GM12874 (cell line): ENCODE results near the gene OPN1SW.

Experiments used
- TF ChIP-seq, protein P1 (sequence below): IDR thresholded peaks from 2 replicates; pipeline ENCODE4 v1.5.1; 2011; ENCODE audit warnings: low read depth, mild to moderate bottlenecking, control low read depth, low read length, moderate library complexity; ENCODE audit not compliant: insufficient read depth

The OPN1SW gene

DNA sequence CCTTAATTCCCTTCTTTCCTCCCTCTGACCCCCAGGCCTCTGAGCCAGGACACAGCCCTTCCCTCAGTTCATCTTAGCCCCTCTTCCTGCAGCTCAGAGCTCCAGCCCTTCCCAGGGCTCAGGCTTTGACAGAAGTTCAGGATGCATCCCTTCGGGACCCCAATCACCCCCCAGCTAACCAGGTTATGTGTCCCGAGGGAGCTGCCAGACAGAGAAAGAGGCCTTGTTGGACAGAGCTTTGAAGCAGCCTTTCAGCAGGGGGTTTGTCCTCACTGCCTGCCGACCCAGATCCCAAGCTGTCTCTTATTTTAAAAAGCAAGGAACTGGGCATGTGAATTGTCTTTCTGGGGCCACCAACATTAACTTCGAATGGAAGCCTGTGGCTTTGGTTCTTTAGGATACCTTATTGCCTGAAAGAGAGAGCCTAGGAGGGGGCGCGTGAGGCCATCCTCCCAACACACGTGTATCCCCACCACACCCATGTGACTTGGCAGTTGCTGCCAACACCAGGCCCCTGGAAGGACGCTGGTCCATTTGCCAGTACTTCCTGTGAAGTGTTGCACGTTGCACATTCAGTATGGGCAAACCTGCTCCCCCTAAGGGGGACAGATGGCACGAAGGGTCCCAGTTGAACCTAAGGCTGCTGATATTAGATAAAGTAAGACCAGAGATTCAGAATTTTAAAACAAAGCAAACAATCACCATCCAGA is 17.0 kb upstream of the OPN1SW start:
- TF ChIP-seq, protein P1, sequence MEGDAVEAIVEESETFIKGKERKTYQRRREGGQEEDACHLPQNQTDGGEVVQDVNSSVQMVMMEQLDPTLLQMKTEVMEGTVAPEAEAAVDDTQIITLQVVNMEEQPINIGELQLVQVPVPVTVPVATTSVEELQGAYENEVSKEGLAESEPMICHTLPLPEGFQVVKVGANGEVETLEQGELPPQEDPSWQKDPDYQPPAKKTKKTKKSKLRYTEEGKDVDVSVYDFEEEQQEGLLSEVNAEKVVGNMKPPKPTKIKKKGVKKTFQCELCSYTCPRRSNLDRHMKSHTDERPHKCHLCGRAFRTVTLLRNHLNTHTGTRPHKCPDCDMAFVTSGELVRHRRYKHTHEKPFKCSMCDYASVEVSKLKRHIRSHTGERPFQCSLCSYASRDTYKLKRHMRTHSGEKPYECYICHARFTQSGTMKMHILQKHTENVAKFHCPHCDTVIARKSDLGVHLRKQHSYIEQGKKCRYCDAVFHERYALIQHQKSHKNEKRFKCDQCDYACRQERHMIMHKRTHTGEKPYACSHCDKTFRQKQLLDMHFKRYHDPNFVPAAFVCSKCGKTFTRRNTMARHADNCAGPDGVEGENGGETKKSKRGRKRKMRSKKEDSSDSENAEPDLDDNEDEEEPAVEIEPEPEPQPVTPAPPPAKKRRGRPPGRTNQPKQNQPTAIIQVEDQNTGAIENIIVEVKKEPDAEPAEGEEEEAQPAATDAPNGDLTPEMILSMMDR, result no peak

DNA sequence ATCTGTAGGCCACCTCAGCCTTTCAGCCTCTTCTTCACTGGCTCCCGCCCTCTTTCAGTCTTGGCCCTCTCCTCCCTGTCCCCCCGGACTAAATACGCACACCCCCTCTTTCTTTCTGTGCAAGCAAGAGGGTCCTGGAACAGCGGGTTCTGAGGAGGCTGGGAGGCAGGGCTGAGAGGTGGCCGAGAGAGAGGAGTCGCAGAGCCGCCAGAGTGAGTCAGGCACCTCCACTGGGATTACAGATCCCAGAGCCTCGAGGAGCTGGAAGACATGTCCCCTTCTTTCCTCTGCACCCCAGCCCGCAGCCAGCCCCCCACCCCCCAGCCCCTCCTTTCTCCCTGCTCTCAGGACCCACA is 16.4 kb upstream of the OPN1SW start:
- TF ChIP-seq, protein P1, result no peak

DNA sequence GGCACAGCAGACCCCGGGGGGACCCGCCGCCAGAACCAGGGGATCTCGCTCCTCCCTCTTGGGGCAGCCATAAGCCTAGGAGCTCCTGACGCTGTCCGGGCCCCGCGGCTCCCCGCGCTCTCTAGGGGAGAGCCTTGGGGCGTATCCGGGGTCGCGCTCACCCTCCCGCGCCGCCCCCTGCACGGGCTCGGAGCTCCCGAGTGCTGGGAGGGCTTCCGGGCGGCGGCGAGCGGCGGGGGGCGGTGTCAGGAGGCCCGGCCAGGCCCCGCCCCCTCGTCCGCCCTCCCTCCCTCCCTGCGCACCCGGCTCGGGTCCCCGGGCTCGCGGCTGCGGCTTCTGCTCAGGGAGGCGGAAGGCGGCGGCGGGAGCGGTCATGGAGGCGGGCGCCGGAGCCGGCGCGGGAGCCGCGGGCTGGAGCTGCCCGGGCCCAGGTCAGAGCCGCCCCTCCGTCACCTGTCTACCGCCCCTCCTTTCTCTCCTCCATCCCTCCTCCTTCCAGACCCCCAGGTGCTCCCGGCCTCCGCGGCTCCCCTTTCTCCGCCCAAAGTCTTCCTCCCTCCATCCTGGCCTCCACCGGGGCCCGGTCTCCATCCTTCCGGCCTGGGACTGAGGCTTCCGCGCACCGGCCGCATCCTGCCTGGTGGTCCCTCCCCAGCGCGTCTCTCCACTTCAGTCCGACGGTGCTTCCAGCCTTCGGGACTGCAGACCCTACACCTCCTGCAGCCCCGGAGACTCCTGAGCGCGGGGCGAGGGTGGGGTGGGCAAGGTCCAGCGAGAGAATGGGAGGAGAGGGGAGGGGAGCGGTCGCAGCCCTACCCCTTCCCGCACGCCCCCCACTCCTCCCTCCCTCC is 15.8 kb upstream of the OPN1SW start, which contains the start of gene CCDC136:
Gene CCDC136, plus strand, starts transcription at position 848 of the 851 bp plus-strand sequence. CDS start 444 bp downstream, outside the sequence.
- TF ChIP-seq, protein P1, result no peak

DNA sequence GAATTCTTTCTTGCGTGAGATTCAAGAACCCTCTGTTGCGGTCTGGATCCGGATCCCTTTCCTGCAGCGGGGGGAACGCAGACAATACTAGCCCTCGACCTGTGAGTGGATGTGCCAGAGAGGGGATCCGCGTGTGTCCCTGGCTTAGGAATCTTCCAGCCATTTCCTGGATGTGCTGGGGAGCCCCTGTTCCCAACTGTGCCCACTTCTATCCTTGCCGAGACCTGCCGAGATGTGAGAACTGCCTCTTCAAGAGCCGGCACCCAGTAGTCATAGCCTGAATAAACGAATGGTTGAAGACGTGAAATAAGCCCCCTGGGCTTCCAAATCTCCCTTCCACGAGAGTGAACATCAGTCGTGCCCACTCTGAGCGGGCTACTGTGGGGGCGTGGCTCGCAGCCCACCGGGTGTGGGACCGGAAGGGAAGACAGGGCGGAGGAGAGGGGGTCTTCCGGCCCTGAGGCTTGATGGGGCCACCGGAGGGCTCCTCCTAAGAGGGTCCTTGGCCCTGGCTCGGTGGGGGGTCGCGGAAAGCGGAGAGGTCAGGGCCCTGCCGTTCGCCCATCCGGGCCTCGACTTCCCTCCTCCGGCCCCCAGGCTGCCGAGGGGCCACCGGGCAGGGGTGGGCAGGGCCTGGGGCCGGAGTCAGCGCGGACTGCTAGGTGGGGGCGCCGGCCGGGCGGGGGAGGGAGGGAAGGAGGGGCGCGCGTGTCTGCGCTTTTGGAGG is 14.9 kb upstream of the OPN1SW start:
- TF ChIP-seq, protein P1, result no peak

DNA sequence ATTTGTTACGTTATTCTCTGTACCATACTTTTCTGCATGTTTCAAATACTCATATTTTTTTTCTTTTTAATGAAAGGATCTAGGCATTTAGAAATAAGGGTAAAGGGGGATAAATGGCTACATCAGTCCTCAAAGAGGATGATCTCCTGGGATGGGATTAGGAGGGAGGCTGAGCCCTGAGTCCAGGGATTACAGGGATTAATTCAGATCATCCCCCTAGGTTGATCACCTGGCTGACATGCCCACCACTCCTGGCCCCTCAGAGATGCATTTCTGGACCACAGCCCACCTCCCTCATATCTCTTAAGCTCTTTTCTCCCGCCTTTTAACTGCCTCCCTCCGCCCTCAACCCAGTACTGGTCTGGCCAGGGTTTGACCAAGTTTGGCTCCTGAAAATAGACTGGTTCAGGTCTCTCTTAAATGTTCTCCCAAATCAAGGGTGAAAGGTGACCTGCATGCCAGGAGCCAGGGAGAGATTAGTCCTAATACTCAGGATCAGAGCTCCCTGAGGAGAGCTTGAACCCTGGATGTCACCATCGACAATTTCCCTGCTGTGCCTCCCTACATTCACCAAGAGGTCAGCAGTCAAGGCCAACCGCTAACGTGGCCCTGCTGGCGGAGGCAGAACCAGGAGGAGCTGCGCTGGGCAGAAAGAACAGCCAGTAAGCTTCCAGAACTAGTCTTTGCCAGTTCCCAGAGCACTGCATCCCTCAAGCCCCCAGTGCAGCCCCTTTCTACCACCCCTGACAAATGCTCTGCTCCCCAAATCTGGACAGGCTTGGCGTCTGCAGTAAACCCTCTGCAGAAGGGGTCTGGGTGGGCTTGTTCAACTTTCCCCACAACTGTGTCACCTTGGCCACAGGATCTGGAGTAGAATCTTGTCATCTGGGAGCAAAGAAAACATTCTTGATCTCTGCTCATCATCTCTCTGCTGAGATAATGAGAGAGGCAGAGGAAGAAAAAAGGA is 13.1 kb upstream of the OPN1SW start:
- TF ChIP-seq, protein P1, result no peak

DNA sequence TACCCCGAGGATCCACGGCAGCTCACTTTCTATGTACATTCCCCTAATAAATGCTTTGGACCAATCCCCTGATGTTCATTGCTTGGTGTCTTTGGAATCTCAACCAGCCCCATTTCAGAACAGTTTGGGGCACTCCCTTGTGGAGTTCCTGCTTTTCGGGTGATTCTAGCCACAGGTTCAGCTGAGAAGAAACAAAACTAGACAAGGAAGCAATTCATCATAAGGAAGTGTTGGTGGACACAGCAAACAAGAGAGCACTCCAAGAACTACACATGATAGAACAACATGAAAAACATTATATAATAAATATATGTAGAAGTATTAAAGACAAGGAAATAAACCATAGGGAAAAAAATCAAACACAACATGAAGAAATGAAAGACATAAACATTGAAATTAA is 10.1 kb upstream of the OPN1SW start:
- TF ChIP-seq, protein P1, result no peak
